H1 (cell line): ENCODE data around the gene SHC1. TPM values are rescaled to one million over a fixed set of nuclear protein-coding genes. Genes with fewer than 3 reads are reported as not detected.

ENCODE experiments used
- CTCF ChIA-PET: fragments of 300-600 bp; sonication (Branson Sonifier 250); formaldehyde crosslinking; loops from one replicate; lab custom pipeline; 2021; ENCODE audit not compliant: partially characterized antibody; lab: Charles Lee
- POLR2A ChIA-PET: fragments of 300-600 bp; sonication (Branson Sonifier 250); formaldehyde crosslinking; loops from one replicate; lab custom pipeline; 2021; ENCODE audit warnings: inconsistent platforms; ENCODE audit not compliant: partially characterized antibody; lab: Charles Lee
- DNase-seq, 2 experiments: peaks; one replicate each; pipeline versions ENCODE4 v3.0.0 to v3.0.0-alpha.2; 2010 to 2022; ENCODE audit warnings: low spot score in 2 of 2, low read depth in 1 of 2, mixed read lengths in 1 of 2
- FAIRE-seq: peaks from 2 replicates; lab custom pipeline; 2011; peaks lifted over from hg19 to GRCh38; lab: Jason Lieb, UNC
- H2AFZ ChIP-seq: 2 replicates; pipeline ENCODE4 v1.8.1; 2012; ENCODE audit warnings: low read length, inconsistent platforms
- H2AK5ac ChIP-seq: 2 replicates; pipeline ENCODE4 v1.6.1; 2013; ENCODE audit warnings: low read depth, low read length
- H2BK120ac ChIP-seq: replicated peaks from 2 replicates; pipeline ENCODE3; 2013; ENCODE audit warnings: low read depth, low read length, inconsistent platforms
- H2BK12ac ChIP-seq: 2 replicates; pipeline ENCODE4 v1.6.1; 2013; ENCODE audit warnings: low read depth, low read length
- H2BK15ac ChIP-seq: 2 replicates; pipeline ENCODE4 v1.6.1; 2013; ENCODE audit warnings: low read length
- H2BK20ac ChIP-seq: 2 replicates; pipeline ENCODE4 v1.6.1; 2013; ENCODE audit warnings: low read length
- H2BK5ac ChIP-seq: 2 replicates; pipeline ENCODE4 v1.6.1; 2013; ENCODE audit warnings: low read depth, low read length
- H3K14ac ChIP-seq: 2 replicates; pipeline ENCODE4 v1.6.1; 2013; ENCODE audit warnings: inconsistent platforms; ENCODE audit not compliant: insufficient read length
- H3K18ac ChIP-seq: 2 replicates; pipeline ENCODE4 v1.6.1; 2013; ENCODE audit warnings: low read length; ENCODE audit errors: extremely low read depth
- H3K23ac ChIP-seq: 2 replicates; pipeline ENCODE4 v1.6.1; 2013; ENCODE audit warnings: inconsistent platforms; ENCODE audit not compliant: insufficient read length
- H3K23me2 ChIP-seq: 2 replicates; pipeline ENCODE4 v1.6.1; 2013; ENCODE audit warnings: low read depth, low read length
- H3K27ac ChIP-seq: 2 replicates; pipeline ENCODE4 v1.6.1; 2011; ENCODE audit warnings: low read depth, low read length, inconsistent platforms
- H3K27me3 ChIP-seq, 4 experiments: replicated peaks in 1 of 4; 1 replicate in 1 of 4; 2 replicates in 3 of 4; pipeline versions ENCODE4 v1.6.1 to v1.8.1; 2011 to 2013; ENCODE audit warnings: low read length in 3 of 4, mild to moderate bottlenecking in 3 of 4, inconsistent platforms in 2 of 4, mixed read lengths in 2 of 4, moderate library complexity in 1 of 4; ENCODE audit not compliant: control insufficient read depth in 3 of 4, insufficient read depth in 3 of 4; ENCODE audit errors: extremely low read depth in 1 of 4
- H3K36me3 ChIP-seq, 4 experiments: 2 replicates each; pipeline versions ENCODE4 v1.6.1 to v1.8.1; 2011 to 2013; ENCODE audit warnings: mild to moderate bottlenecking in 4 of 4, low read length in 3 of 4, moderate library complexity in 2 of 4, control low read depth in 1 of 4, inconsistent platforms in 1 of 4; ENCODE audit not compliant: insufficient read depth in 4 of 4, control insufficient read depth in 2 of 4
- H3K4ac ChIP-seq: replicated peaks from 2 replicates; pipeline ENCODE3; 2013; ENCODE audit warnings: low read length, low read depth, mixed read lengths, inconsistent platforms; ENCODE audit not compliant: insufficient read length
- H3K4me1 ChIP-seq, 4 experiments: replicated peaks in 1 of 4; 1 replicate in 1 of 4; 2 replicates in 3 of 4; pipeline versions ENCODE4 v1.6.1 to v1.8.1; 2011 to 2013; ENCODE audit warnings: low read length in 3 of 4, inconsistent platforms in 2 of 4, mixed read lengths in 1 of 4; ENCODE audit not compliant: insufficient read depth in 4 of 4, control insufficient read depth in 3 of 4
- H3K4me2 ChIP-seq, 2 experiments: 2 replicates each; pipeline versions ENCODE4 v1.6.1 to v1.8.1; 2011 to 2013; ENCODE audit warnings: low read depth in 2 of 2, low read length in 2 of 2, control low read depth in 1 of 2, inconsistent platforms in 1 of 2, mild to moderate bottlenecking in 1 of 2; ENCODE audit not compliant: insufficient read depth in 1 of 2
- H3K4me3 ChIP-seq, 4 experiments: fragments of 200-600, 300-600 bp in 1 of 4; sonication (generic), shearing (Covaris generic), sonication (Bioruptor Twin) in 1 of 4; 2 replicates each; pipeline versions ENCODE4 v1.5.1 to v1.8.1; 2011 to 2016; ENCODE audit warnings: low read length in 4 of 4, low read depth in 3 of 4, control low read depth in 2 of 4, inconsistent platforms in 2 of 4, mild to moderate bottlenecking in 2 of 4, mixed read lengths in 1 of 4, moderate library complexity in 1 of 4; ENCODE audit not compliant: insufficient read depth in 2 of 4; ENCODE audit errors: extremely low read depth in 1 of 4
- H3K56ac ChIP-seq: replicated peaks from 2 replicates; pipeline ENCODE3; 2013; ENCODE audit warnings: low read depth, mild to moderate bottlenecking, mixed read lengths, low read length, inconsistent platforms; ENCODE audit not compliant: insufficient read length
- H3K79me1 ChIP-seq: 2 replicates; pipeline ENCODE4 v1.6.1; 2013; ENCODE audit warnings: low read depth, low read length, control low read depth
- H3K79me2 ChIP-seq, 2 experiments: 2 replicates each; pipeline versions ENCODE4 v1.6.1 to v1.8.1; 2012 to 2013; ENCODE audit warnings: low read length in 2 of 2, mild to moderate bottlenecking in 2 of 2, inconsistent platforms in 1 of 2; ENCODE audit not compliant: insufficient read depth in 2 of 2, control insufficient read depth in 1 of 2
- H3K9ac ChIP-seq, 4 experiments: replicated peaks in 1 of 4; 1 replicate in 1 of 4; 2 replicates in 3 of 4; pipeline versions ENCODE4 v1.6.1 to v1.8.1; 2011 to 2013; ENCODE audit warnings: low read depth in 3 of 4, low read length in 3 of 4, control low read depth in 2 of 4, mild to moderate bottlenecking in 2 of 4, moderate library complexity in 2 of 4, inconsistent platforms in 1 of 4; ENCODE audit errors: extremely low read depth in 1 of 4
- H3K9me3 ChIP-seq, 2 experiments: 2 replicates each; pipeline versions ENCODE4 v1.6.1 to v1.8.1; 2012 to 2013; ENCODE audit warnings: mild to moderate bottlenecking in 2 of 2, moderate library complexity in 2 of 2, control low read depth in 1 of 2, inconsistent platforms in 1 of 2, low read depth in 1 of 2, low read length in 1 of 2, mixed read lengths in 1 of 2; ENCODE audit not compliant: insufficient read depth in 2 of 2
- H4K20me1 ChIP-seq, 2 experiments: replicated peaks in 1 of 2; 2 replicates each; pipeline versions ENCODE3 to v1.8.1; 2011 to 2013; ENCODE audit warnings: inconsistent platforms in 2 of 2, low read length in 2 of 2, mild to moderate bottlenecking in 1 of 2; ENCODE audit not compliant: insufficient read depth in 2 of 2, control insufficient read depth in 1 of 2
- H4K5ac ChIP-seq: 2 replicates; pipeline ENCODE4 v1.6.1; 2013; ENCODE audit warnings: low read length, low read depth, mixed read lengths, inconsistent platforms; ENCODE audit not compliant: insufficient read length
- H4K8ac ChIP-seq: 2 replicates; pipeline ENCODE4 v1.8.0; 2013; ENCODE audit warnings: mild to moderate bottlenecking, moderate library complexity, low read length, inconsistent platforms; ENCODE audit not compliant: insufficient read depth; ENCODE audit errors: extremely low read depth
- H4K91ac ChIP-seq: replicated peaks from 2 replicates; pipeline ENCODE3; 2013; ENCODE audit warnings: low read length, mixed read lengths, inconsistent platforms; ENCODE audit not compliant: insufficient read length
- KDM5A ChIP-seq: fragments of 200-600 bp; IDR thresholded peaks from 2 replicates; pipeline ENCODE4 v1.7.1; 2012; ENCODE audit warnings: mild to moderate bottlenecking, low read length, inconsistent platforms, mixed read lengths
- NANOG ChIP-seq: IDR thresholded peaks from 2 replicates; pipeline ENCODE4 v1.6.1; 2011; ENCODE audit warnings: low read length, low read depth, mild to moderate bottlenecking, inconsistent platforms; ENCODE audit not compliant: insufficient read depth, poor library complexity, severe bottlenecking
- SAP30 ChIP-seq: fragments of 300-600 bp; sonication (generic); IDR thresholded peaks from 2 replicates; pipeline ENCODE4 v1.7.1; 2012; ENCODE audit warnings: low read length, moderate library complexity, mild to moderate bottlenecking, inconsistent platforms; ENCODE audit not compliant: insufficient read depth, insufficient replicate concordance
- SP2 ChIP-seq: IDR thresholded peaks from 2 replicates; pipeline ENCODE4 v1.6.1; 2012; ENCODE audit warnings: mild to moderate bottlenecking, low read length, inconsistent platforms
- TAF1 ChIP-seq: IDR thresholded peaks from 2 replicates; pipeline ENCODE4 v1.6.1; 2011; ENCODE audit warnings: mild to moderate bottlenecking, low read depth, low read length
- TCF12 ChIP-seq: IDR thresholded peaks from 2 replicates; pipeline ENCODE4 v1.6.1; 2011; ENCODE audit warnings: low read depth, mild to moderate bottlenecking, low read length
- TEAD4 ChIP-seq: IDR thresholded peaks from 2 replicates; pipeline ENCODE4 v1.6.1; 2012; ENCODE audit warnings: low read depth, low read length, inconsistent platforms, mixed read lengths
- YY1 ChIP-seq: IDR thresholded peaks from 2 replicates; pipeline ENCODE4 v1.6.1; 2011; ENCODE audit warnings: low read depth, mild to moderate bottlenecking, low read length
- ZNF274 ChIP-seq: IDR thresholded peaks from 2 replicates; pipeline ENCODE4 v1.7.0; 2012; ENCODE audit warnings: low read length, borderline replicate concordance; ENCODE audit errors: extremely low read depth
- WGBS, 2 experiments: shearing (Covaris generic) in 1 of 2; methylation state at CpG; one replicate each; pipeline versions ENCODE4 v1.1.6 to v1.1.7; 2013 to 2015; ENCODE audit warnings: low lambda C conversion rate in 2 of 2, mixed read lengths in 2 of 2, inconsistent platforms in 1 of 2, low coverage in 1 of 2, missing lambda C conversion rate in 1 of 2; ENCODE audit not compliant: insufficient replicate concordance in 2 of 2, insufficient coverage in 1 of 2, insufficient read length in 1 of 2; ENCODE audit errors: extremely low coverage in 1 of 2, missing lambda C conversion rate in 1 of 2; 5-methylcytosine and 5-hydroxymethylcytosine counted together
- polyA plus RNA-seq, 7 experiments: library from polyadenylated mRNA; depleted of rRNA in 3 of 7; stranded (reverse) in 5 of 7; unstranded in 2 of 7; fragments of >200 nt in 5 of 7; fragments of 200-250 nt in 2 of 7; gene quantifications; 1 replicate in 5 of 7; 2 replicates in 1 of 7; 4 replicates in 1 of 7; pipeline versions ENCODE4 v1.2.1 to v1.2.3, GENCODE V29; 2011 to 2013; ENCODE audit warnings: missing spikeins in 2 of 7, mixed read lengths in 2 of 7
- total RNA-seq: library from RNA; stranded (reverse); fragmentation: NEBNext Ultra II Directional; extraction: Animal tissue kit (Norgen Biotek cat#: 25700); gene quantifications from 2 replicates; pipeline ENCODE4 v1.2.1, GENCODE V29; 2021
- TF ChIP-seq, protein P1 (sequence below), 3 experiments: IDR thresholded peaks; 1 replicate in 2 of 3; 2 replicates in 1 of 3; pipeline versions ENCODE4 v1.5.1 to v1.6.1; 2011; ENCODE audit warnings: low read length in 3 of 3, mild to moderate bottlenecking in 3 of 3, inconsistent platforms in 2 of 3, low read depth in 1 of 3, moderate library complexity in 1 of 3; ENCODE audit not compliant: insufficient read depth in 1 of 3; ENCODE audit errors: control extremely low read depth in 1 of 3

The SHC1 gene
- total and polyA plus RNA-seq, 2 of the 8 experiments (the other 6 are each of a cell fraction or from before 2014, with no cell fraction given), result 177 to 212 TPM

DNA sequence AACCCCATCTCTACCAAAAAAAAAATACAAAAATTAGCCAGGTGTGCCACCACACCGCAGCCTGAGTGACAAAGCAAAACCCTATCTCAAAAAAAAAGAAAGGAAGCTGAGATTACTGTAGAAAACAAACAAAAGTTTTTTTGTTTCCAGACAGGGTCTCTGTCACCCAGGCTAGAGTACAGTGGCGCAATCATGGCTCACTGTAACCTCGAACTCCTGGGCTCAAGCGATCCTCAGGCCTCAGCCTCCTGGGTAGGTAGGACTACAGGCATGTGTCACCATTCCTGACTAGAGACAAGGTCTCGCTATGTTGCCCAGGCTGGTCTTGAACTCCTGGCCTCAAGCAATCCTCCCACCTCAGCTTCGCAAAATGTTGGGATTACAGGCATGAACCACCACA, 6.2 kb downstream of the SHC1 start:
- Histone ChIP-seq H2BK15ac (no peak overlapping the region), H4K5ac (no peak overlapping the region), H3K36me3 (peaks cover 20 to 53% (median 43%) of the 10 kb centered on the region in 4 experiments), H3K4me2 (no peak overlapping the region), H3K27ac (no peak overlapping the region), H3K4me1 (peaks cover 4 to 11% (median 7%) of the 10 kb centered on the region in 4 experiments), H3K79me1 (peaks cover 15% of the 10 kb centered on the region), H2BK20ac (no peak overlapping the region), H2BK12ac (no peak overlapping the region), H2AFZ (no peak overlapping the region), H3K4ac (no peak overlapping the region), H3K4me3 (no peak overlapping the region), H3K9me3 (no peaks in the 10 kb centered on the region), H3K56ac (no peak overlapping the region), H3K23me2 (peaks cover 4% of the 10 kb centered on the region; the same call in 1 of the 2 replicates), H4K91ac (no peak overlapping the region), H3K9ac (no peak overlapping the region), H3K23ac (no peak overlapping the region), H4K8ac (no peak overlapping the region), H3K27me3 (no peaks in the 10 kb centered on the region), H3K14ac (no peak overlapping the region), H2AK5ac (no peak overlapping the region), H4K20me1 (peaks cover 9 to 13% of the 10 kb centered on the region in 2 experiments), H3K79me2 (peaks cover 3 to 39% of the 10 kb centered on the region in 2 experiments; a peak in 3 of 4 replicates), H2BK120ac (no peak overlapping the region), H2BK5ac (no peak overlapping the region), H3K18ac (no peak overlapping the region)
- FAIRE-seq (no peak), DNase-seq (no peak)
- 97% methylated on average over 6 of the region's 6 CpGs; no CpG with 5 or more reads in 1 of the 2 experiments for WGBS, 2 experiments
- TF ChIP-seq, protein P1, sequence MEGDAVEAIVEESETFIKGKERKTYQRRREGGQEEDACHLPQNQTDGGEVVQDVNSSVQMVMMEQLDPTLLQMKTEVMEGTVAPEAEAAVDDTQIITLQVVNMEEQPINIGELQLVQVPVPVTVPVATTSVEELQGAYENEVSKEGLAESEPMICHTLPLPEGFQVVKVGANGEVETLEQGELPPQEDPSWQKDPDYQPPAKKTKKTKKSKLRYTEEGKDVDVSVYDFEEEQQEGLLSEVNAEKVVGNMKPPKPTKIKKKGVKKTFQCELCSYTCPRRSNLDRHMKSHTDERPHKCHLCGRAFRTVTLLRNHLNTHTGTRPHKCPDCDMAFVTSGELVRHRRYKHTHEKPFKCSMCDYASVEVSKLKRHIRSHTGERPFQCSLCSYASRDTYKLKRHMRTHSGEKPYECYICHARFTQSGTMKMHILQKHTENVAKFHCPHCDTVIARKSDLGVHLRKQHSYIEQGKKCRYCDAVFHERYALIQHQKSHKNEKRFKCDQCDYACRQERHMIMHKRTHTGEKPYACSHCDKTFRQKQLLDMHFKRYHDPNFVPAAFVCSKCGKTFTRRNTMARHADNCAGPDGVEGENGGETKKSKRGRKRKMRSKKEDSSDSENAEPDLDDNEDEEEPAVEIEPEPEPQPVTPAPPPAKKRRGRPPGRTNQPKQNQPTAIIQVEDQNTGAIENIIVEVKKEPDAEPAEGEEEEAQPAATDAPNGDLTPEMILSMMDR (IDR thresholded peaks at IDR 0.05; ENCODE audit: control extremely low read depth in 1 of 3, insufficient read depth in 1 of 3, low read depth in 1 of 3, low read length in 3 of 3), result no peak
- TF ChIP-seq TCF12, result no peak
- no peak for TF ChIP-seq SP2
- TF ChIP-seq YY1, result no peak
- no peak for TF ChIP-seq NANOG
- TF ChIP-seq KDM5A, result no peak
- TF ChIP-seq TAF1, result no peak
- no peak for TF ChIP-seq ZNF274
- no peak for TF ChIP-seq SAP30
- TF ChIP-seq TEAD4, result no peak
- ChIA-PET CTCF (interaction anchor here (0.7 to 8.2 kb wide), 9 partner anchors 9 to 287 kb away, joined by 3 to 113 read pairs (median 4); partner anchors contain the start of genes FLAD1, LENEP and PBXIP1), POLR2A (interaction anchor here (1.6 to 42.8 kb wide), 3 partner anchors 6 to 20 kb away, joined by 4 to 662 read pairs (median 662); partner anchors contain the start of genes CKS1B, FLAD1, LENEP and PBXIP1)
